ENCODE results near the gene CYSLTR2. TPM values are rescaled to one million over a fixed set of nuclear protein-coding genes. Genes with fewer than 3 reads are reported as not detected.

The CYSLTR2 gene
- total and polyA plus RNA-seq, 10 donors: 0.61 to 8.3 (median 5.3) TPM

DNA sequence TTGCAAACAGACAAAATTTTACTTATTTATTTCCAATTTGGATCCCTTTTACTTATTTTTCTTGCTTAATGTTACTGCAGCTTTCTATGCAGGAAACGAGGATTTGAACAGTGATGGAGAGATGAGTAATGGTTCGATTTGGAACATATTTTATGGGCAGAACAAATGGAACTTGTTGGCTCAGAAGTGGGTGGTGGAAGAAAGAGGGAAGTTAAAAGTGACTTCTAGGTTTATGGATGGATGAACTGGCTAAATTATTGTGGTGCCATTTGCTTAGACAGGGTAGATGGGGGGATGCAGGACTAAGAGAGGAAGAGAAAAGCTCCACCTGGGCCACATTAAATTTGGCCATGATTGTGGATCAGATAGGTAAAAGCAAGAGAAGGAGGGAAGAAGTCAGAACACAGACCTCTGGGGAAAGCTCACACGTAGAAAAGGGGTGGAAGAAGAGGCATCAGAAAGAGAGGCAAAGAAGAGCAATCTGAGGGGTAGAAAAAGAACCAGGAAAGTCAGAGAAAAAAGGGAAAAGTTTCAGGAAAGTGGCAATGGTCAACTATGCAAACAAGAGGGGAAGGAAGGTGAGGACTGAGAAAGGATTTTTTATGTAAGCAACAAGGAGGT, 768 bp upstream of the CYSLTR2 start:
- peak overlapping the region in 3 of 8 donors; percentile 18 to 63 (median 22) for H3K4me3 ChIP-seq
- WGBS, 5 donors: 51 to 66% (median 56%) methylated on average over 3 of the region's 3 CpGs
- DNase-seq: no peak
- no peaks in the 10 kb centered on the region for H3K9me3 ChIP-seq
- no peak for TF ChIP-seq POLR2A (IDR thresholded peaks at IDR 0.05)
- TF ChIP-seq, protein P1, sequence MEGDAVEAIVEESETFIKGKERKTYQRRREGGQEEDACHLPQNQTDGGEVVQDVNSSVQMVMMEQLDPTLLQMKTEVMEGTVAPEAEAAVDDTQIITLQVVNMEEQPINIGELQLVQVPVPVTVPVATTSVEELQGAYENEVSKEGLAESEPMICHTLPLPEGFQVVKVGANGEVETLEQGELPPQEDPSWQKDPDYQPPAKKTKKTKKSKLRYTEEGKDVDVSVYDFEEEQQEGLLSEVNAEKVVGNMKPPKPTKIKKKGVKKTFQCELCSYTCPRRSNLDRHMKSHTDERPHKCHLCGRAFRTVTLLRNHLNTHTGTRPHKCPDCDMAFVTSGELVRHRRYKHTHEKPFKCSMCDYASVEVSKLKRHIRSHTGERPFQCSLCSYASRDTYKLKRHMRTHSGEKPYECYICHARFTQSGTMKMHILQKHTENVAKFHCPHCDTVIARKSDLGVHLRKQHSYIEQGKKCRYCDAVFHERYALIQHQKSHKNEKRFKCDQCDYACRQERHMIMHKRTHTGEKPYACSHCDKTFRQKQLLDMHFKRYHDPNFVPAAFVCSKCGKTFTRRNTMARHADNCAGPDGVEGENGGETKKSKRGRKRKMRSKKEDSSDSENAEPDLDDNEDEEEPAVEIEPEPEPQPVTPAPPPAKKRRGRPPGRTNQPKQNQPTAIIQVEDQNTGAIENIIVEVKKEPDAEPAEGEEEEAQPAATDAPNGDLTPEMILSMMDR (IDR thresholded peaks at IDR 0.05 in 8 of 11, conservative IDR thresholded peaks at IDR 0.05 in 3 of 11): no peak
- TF ChIP-seq POLR2AphosphoS5 (IDR thresholded peaks at IDR 0.05): no peak
- intact Hi-C loops (cut with DNase I; ENCODE audit: low total_unique reads): no loop called here
- no peaks in the 10 kb centered on the region for H3K36me3 ChIP-seq
- H3K27ac ChIP-seq: peak overlapping the region; percentile 48 to 81 (median 72)
- peaks cover 7 to 54% (median 21%) of the 10 kb centered on the region in 6 donors for H3K4me1 ChIP-seq
- no peaks in the 10 kb centered on the region for H3K27me3 ChIP-seq (replicated peaks in 1 of 7)

DNA sequence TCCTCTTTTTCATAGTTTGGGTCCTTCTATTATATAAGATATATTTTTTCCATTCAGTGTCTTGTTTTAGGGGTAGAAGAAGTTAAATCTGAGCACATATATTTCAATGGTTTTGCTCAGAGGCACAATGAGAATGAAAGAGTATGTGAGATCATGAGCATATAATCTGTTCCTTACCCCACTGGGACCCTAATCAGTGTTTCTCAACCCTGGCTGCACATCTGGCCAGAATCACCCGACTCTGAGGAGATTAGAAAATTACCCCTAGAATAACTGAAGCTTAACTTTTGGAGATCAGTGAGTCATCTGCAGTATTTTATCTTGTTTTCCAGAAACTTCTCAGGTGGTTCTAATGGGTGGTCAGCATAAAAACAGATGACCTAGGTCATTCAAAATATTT, 782 bp downstream of the CYSLTR2 start:
- intact Hi-C loops (cut with DNase I; ENCODE audit: low total_unique reads): no loop called here
- WGBS, 5 donors: 38 to 71% (median 55%) methylated on average over 1 of the region's 1 CpG
- DNase-seq: no peak
- H3K4me3 ChIP-seq: peak overlapping the region in 5 of 8 donors; percentile 0 to 63 (median 27)
- no peaks in the 10 kb centered on the region for H3K36me3 ChIP-seq
- peaks cover 7 to 58% (median 21%) of the 10 kb centered on the region in 6 donors for H3K4me1 ChIP-seq
- no peaks in the 10 kb centered on the region for H3K27me3 ChIP-seq (replicated peaks in 1 of 7)
- H3K9me3 ChIP-seq: no peaks in the 10 kb centered on the region
- no peak for TF ChIP-seq POLR2A (IDR thresholded peaks at IDR 0.05)
- no peak for TF ChIP-seq POLR2AphosphoS5 (IDR thresholded peaks at IDR 0.05)
- TF ChIP-seq, protein P1 (IDR thresholded peaks at IDR 0.05 in 8 of 11, conservative IDR thresholded peaks at IDR 0.05 in 3 of 11): no peak
- peak overlapping the region in 4 of 8 donors; percentile 75 to 81 (median 80) for H3K27ac ChIP-seq

- H3K9me3 ChIP-seq: no peaks in the 10 kb centered on the region
- 85 to 96% (median 93%) methylated on average over 4 of the region's 4 CpGs for WGBS, 5 donors
These were observed 1.6 kb downstream of the CYSLTR2 start for GRCh38 chr13:48655291-48655690.

DNA sequence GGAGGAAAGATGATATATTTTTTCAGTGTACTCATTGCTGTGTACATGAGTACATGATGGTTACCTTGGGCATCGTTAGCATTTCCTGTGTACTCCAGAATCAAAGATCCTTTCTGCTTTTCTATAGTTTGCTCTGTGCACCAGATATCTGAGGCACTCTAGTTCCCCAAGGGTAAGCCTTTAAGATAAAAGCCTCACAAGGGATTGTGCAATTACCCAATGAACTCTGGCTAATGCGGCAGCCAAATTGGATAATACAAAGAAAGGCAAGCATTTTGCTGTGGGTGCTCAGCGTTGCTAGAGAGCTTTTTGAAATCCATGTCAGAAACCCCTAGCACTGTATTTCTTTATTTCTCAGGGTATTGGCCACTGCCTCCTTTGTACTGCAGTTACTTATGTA, 2.9 kb downstream of the CYSLTR2 start:
- Histone ChIP-seq H3K9me3 (no peaks in the 10 kb centered on the region), H3K36me3 (no peaks in the 10 kb centered on the region), H3K4me3 (no peak overlapping the region), H3K27ac (peak overlapping the region in 1 of 8 donors; percentile 4), H3K4me1 (peaks cover 7 to 79% (median 27%) of the 10 kb centered on the region in 6 donors), H3K27me3 (replicated peaks in 1 of 7) (no peaks in the 10 kb centered on the region)
- intact Hi-C loops (cut with DNase I; ENCODE audit: low total_unique reads): no loop called here
- DNase-seq: no peak
- TF ChIP-seq, protein P1 (IDR thresholded peaks at IDR 0.05 in 8 of 11, conservative IDR thresholded peaks at IDR 0.05 in 3 of 11): no peak
- TF ChIP-seq POLR2A (IDR thresholded peaks at IDR 0.05) (no peak), POLR2AphosphoS5 (IDR thresholded peaks at IDR 0.05) (no peak)
- 48 to 68% (median 53%) methylated on average over 3 of the region's 3 CpGs for WGBS, 5 donors

More at GRCh38 chr13:48655291-48655690, 1.6 kb downstream of the CYSLTR2 start:
- intact Hi-C loops (cut with DNase I; ENCODE audit: low total_unique reads): no loop called here
- H3K27ac ChIP-seq: peak overlapping the region in 4 of 8 donors; percentile 75 to 81 (median 80)
- peaks cover 7 to 66% (median 23%) of the 10 kb centered on the region in 6 donors for H3K4me1 ChIP-seq
- no peaks in the 10 kb centered on the region for H3K27me3 ChIP-seq (replicated peaks in 1 of 7)
- no peak for DNase-seq
- H3K4me3 ChIP-seq: peak overlapping the region in 2 of 8 donors; percentile 40 to 63
- H3K36me3 ChIP-seq: no peaks in the 10 kb centered on the region
- no peak for TF ChIP-seq POLR2AphosphoS5 (IDR thresholded peaks at IDR 0.05)
- TF ChIP-seq POLR2A (IDR thresholded peaks at IDR 0.05): no peak
- TF ChIP-seq, protein P1 (IDR thresholded peaks at IDR 0.05 in 8 of 11, conservative IDR thresholded peaks at IDR 0.05 in 3 of 11): no peak
